Gastroesophageal sphincter (tissue), 4 donors: ENCODE measurements around the gene AADAC. TPM values are rescaled to one million over a fixed set of nuclear protein-coding genes. Genes with fewer than 3 reads are reported as not detected.

Source experiments
- ATAC-seq: fragments of 150-250 bp; one replicate; pipeline ENCODE4 v1.9.1; 2016; ENCODE audit warnings: mild to moderate bottlenecking, moderate library complexity
- H3K27ac ChIP-seq, 4 donors: fragments of 200-600 bp; sonication (generic) in 3 of 4; 1 replicate in 3 of 4; 2 replicates in 1 of 4; pipeline ENCODE4 v1.5.1; 2016 to 2019
- H3K27me3 ChIP-seq: fragments of 200-600 bp; sonication (generic); one replicate; pipeline ENCODE4 v1.5.1; 2019
- H3K36me3 ChIP-seq, 2 donors: fragments of 200-600 bp; sonication (generic); one replicate each; pipeline ENCODE4 v1.5.1; 2019; ENCODE audit warnings: control low read depth in 1 of 2
- H3K4me1 ChIP-seq, 3 donors: fragments of 200-600 bp; sonication (generic); 1 replicate in 2 of 3; 2 replicates in 1 of 3; pipeline ENCODE4 v1.5.1; 2016 to 2019; ENCODE audit warnings: control low read depth in 2 of 3
- H3K4me3 ChIP-seq, 2 donors: fragments of 200-600 bp; sonication (generic); one replicate each; pipeline ENCODE4 v1.5.1; 2019; ENCODE audit warnings: mild to moderate bottlenecking in 1 of 2, moderate library complexity in 1 of 2
- H3K9me3 ChIP-seq, 3 donors: fragments of 200-600 bp; sonication (generic); one replicate each; pipeline ENCODE4 v1.5.1; 2017 to 2019; ENCODE audit warnings: control low read depth in 2 of 3
- CTCF ChIP-seq, 4 experiments: fragments of 200-600 bp in 2 of 4; fragments of 450-650 bp in 2 of 4; sonication (generic) in 1 of 4; IDR thresholded peaks; one replicate each; pipeline ENCODE4 v1.5.1; 2017 to 2019; ENCODE audit warnings: antibody characterized with exemption in 4 of 4, mild to moderate bottlenecking in 2 of 4, moderate library complexity in 2 of 4
- EP300 ChIP-seq: sonication (generic); formaldehyde crosslinking; IDR thresholded peaks from one replicate; pipeline ENCODE4 v1.6.1; 2017; ENCODE audit warnings: antibody characterized with exemption, mild to moderate bottlenecking
- POLR2A ChIP-seq, 2 donors: fragments of 450-650 bp; IDR thresholded peaks; one replicate each; pipeline ENCODE4 v1.6.1; 2017; ENCODE audit warnings: antibody characterized with exemption in 2 of 2, mild to moderate bottlenecking in 2 of 2, moderate library complexity in 1 of 2
- POLR2AphosphoS5 ChIP-seq: sonication (generic); formaldehyde crosslinking; IDR thresholded peaks from one replicate; pipeline ENCODE4 v1.6.1; 2017; ENCODE audit warnings: antibody characterized with exemption
- WGBS, 2 donors: methylation state at CpG; one replicate each; pipeline ENCODE4 v1.1.5; 2018; ENCODE audit warnings: low coverage in 1 of 2; 5-methylcytosine and 5-hydroxymethylcytosine counted together
- total RNA-seq, 4 donors: library from RNA; depleted of rRNA; stranded (reverse); fragments of >200 nt; gene quantifications; one replicate each; pipeline ENCODE4 v1.1.0, GENCODE V29; 2016

Gene AADAC
- total RNA-seq, 4 donors from 2014 or later = 0.40 TPM; not detected in 3

- 30 to 31% methylated on average over 4 of the region's 4 CpGs for WGBS, 2 donors
- Histone ChIP-seq H3K9me3 (no peaks in the 10 kb centered on the region), H3K36me3 (no peaks in the 10 kb centered on the region), H3K4me3 (no peak overlapping the region), H3K27me3 (no peaks in the 10 kb centered on the region), H3K4me1 (peaks cover 7 to 25% (median 8%) of the 10 kb centered on the region in 3 donors), H3K27ac (peak overlapping the region; percentile 3 to 53 (median 36))
- ATAC-seq = peak; percentile 79
- no peak for TF ChIP-seq POLR2A (IDR thresholded peaks at IDR 0.05)
- TF ChIP-seq CTCF (IDR thresholded peaks at IDR 0.05) = no peak
- no peak for TF ChIP-seq EP300
- no peak for TF ChIP-seq POLR2AphosphoS5
Observed at GRCh38 chr3:151770956-151771355, 43.0 kb upstream of the AADAC start.

- H3K4me1 ChIP-seq = peaks cover 7 to 25% (median 8%) of the 10 kb centered on the region in 3 donors
- 83 to 100% methylated on average over 4 of the region's 4 CpGs for WGBS, 2 donors
- H3K27me3 ChIP-seq = no peaks in the 10 kb centered on the region
- TF ChIP-seq CTCF (IDR thresholded peaks at IDR 0.05) (no peak), POLR2A (IDR thresholded peaks at IDR 0.05) (no peak), POLR2AphosphoS5 (no peak)
- no peak overlapping the region for H3K4me3 ChIP-seq
- H3K36me3 ChIP-seq = no peaks in the 10 kb centered on the region
- H3K9me3 ChIP-seq = no peaks in the 10 kb centered on the region
- no peak for ATAC-seq
- H3K27ac ChIP-seq = no peak overlapping the region
Observed at GRCh38 chr3:151772825-151773480, 41.0 kb upstream of the AADAC start.

GRCh38 chr3:151774235-151774634 is 39.7 kb upstream of the AADAC start:
- no peaks in the 10 kb centered on the region for H3K36me3 ChIP-seq
- no peaks in the 10 kb centered on the region for H3K27me3 ChIP-seq
- peaks cover 7 to 25% (median 8%) of the 10 kb centered on the region in 3 donors for H3K4me1 ChIP-seq
- no peak overlapping the region for H3K27ac ChIP-seq
- ATAC-seq = no peak
- 91 to 93% methylated on average over 1 of the region's 1 CpG for WGBS, 2 donors
- TF ChIP-seq POLR2AphosphoS5 (no peak), POLR2A (IDR thresholded peaks at IDR 0.05) (no peak), EP300 (no peak), CTCF (IDR thresholded peaks at IDR 0.05) (no peak)
- H3K4me3 ChIP-seq = no peak overlapping the region
- H3K9me3 ChIP-seq = no peaks in the 10 kb centered on the region

- no peak for ATAC-seq
- TF ChIP-seq POLR2AphosphoS5 = no peak
- no peak for TF ChIP-seq CTCF (IDR thresholded peaks at IDR 0.05)
- TF ChIP-seq EP300 = no peak
- no peak for TF ChIP-seq POLR2A (IDR thresholded peaks at IDR 0.05)
- no peaks in the 10 kb centered on the region for H3K36me3 ChIP-seq
- no peaks in the 10 kb centered on the region for H3K27me3 ChIP-seq
- H3K4me1 ChIP-seq = peaks cover 7 to 20% (median 8%) of the 10 kb centered on the region in 3 donors
- H3K9me3 ChIP-seq = no peaks in the 10 kb centered on the region
- no peak overlapping the region for H3K27ac ChIP-seq
- no peak overlapping the region for H3K4me3 ChIP-seq
Observed at GRCh38 chr3:151774910-151775309, 39.0 kb upstream of the AADAC start.
